HepG2 (cell line): Measurements from ENCODE around the gene PROC. TPM values are rescaled to one million over a fixed set of nuclear protein-coding genes. Genes with fewer than 3 reads are reported as not detected.

ENCODE experiments used
- CREB1 ChIP-seq, 2 experiments: fragments of 450-650 bp in 1 of 2; IDR thresholded peaks; 2 replicates each; pipeline ENCODE4 v1.6.1; 2016 to 2017; ENCODE audit warnings: control low read depth in 1 of 2, mild to moderate bottlenecking in 1 of 2, missing compliant biosample characterization in 1 of 2, missing genetic modification characterization in 1 of 2
- CTCF ChIP-seq: sonication (generic); formaldehyde crosslinking; IDR thresholded peaks from 2 replicates; pipeline ENCODE4 v1.5.0; 2020; ENCODE audit warnings: mild to moderate bottlenecking, missing genetic modification reagents, moderate library complexity
- HIVEP1 ChIP-seq: sonication (generic); formaldehyde crosslinking; IDR thresholded peaks from 2 replicates; pipeline ENCODE4 v1.4.0; 2020; ENCODE audit warnings: mild to moderate bottlenecking, missing genetic modification reagents
- IKZF1 ChIP-seq: fragments of 450-650 bp; IDR thresholded peaks from 2 replicates; pipeline ENCODE4 v1.7.1; 2016
- JUN ChIP-seq: sonication (generic); formaldehyde crosslinking; IDR thresholded peaks from 2 replicates; pipeline ENCODE4 v1.4.0; 2020; ENCODE audit warnings: mild to moderate bottlenecking, missing genetic modification reagents
- MYC ChIP-seq: sonication (generic); formaldehyde crosslinking; IDR thresholded peaks from 2 replicates; pipeline ENCODE4 v1.9.0; 2021; ENCODE audit warnings: missing genetic modification reagents, borderline replicate concordance
- MZF1 ChIP-seq: sonication (generic); formaldehyde crosslinking; IDR thresholded peaks from 2 replicates; pipeline ENCODE4 v1.8.1; 2023; ENCODE audit warnings: mild to moderate bottlenecking, missing genetic modification reagents, borderline replicate concordance
- NFKB2 ChIP-seq: sonication (generic); formaldehyde crosslinking; IDR thresholded peaks from 2 replicates; pipeline ENCODE4 v1.4.0; 2020; ENCODE audit warnings: missing genetic modification reagents, borderline replicate concordance
- RBFOX2 ChIP-seq: fragments of 200-400 bp; formaldehyde crosslinking; IDR thresholded peaks from 2 replicates; pipeline ENCODE4 v1.6.1; 2017; ENCODE audit warnings: low read depth, mild to moderate bottlenecking, low read length
- SRF ChIP-seq: IDR thresholded peaks from 2 replicates; pipeline ENCODE4 v1.6.1; 2011; ENCODE audit warnings: mild to moderate bottlenecking, low read depth, low read length, moderate library complexity
- SRSF9 ChIP-seq: fragments of 200-400 bp; formaldehyde crosslinking; IDR thresholded peaks from 2 replicates; pipeline ENCODE4 v1.6.1; 2018; ENCODE audit warnings: borderline replicate concordance, mild to moderate bottlenecking, low read depth, low read length; ENCODE audit not compliant: insufficient read depth, poor library complexity, severe bottlenecking
- TAF15 ChIP-seq: fragments of 200-400 bp; formaldehyde crosslinking; IDR thresholded peaks from one replicate; pipeline ENCODE4 v1.6.1; 2018; ENCODE audit warnings: mild to moderate bottlenecking, low read depth, low read length; ENCODE audit not compliant: poor library complexity, severe bottlenecking
- ZBTB3 ChIP-seq: sonication (generic); formaldehyde crosslinking; IDR thresholded peaks from 2 replicates; pipeline ENCODE4 v1.4.0; 2020; ENCODE audit warnings: low read depth, mild to moderate bottlenecking, moderate library complexity, missing genetic modification reagents, borderline replicate concordance
- ZKSCAN5 ChIP-seq: sonication (generic); formaldehyde crosslinking; IDR thresholded peaks from 2 replicates; pipeline ENCODE4 v1.5.1; 2020; ENCODE audit warnings: mild to moderate bottlenecking, missing genetic modification reagents
- ZNF232 ChIP-seq: sonication (generic); formaldehyde crosslinking; IDR thresholded peaks from 2 replicates; pipeline ENCODE4 v1.4.0; 2020; ENCODE audit warnings: missing genetic modification reagents, borderline replicate concordance
- ZNF547 ChIP-seq: sonication (generic); formaldehyde crosslinking; IDR thresholded peaks from 2 replicates; pipeline ENCODE4 v1.5.1; 2020; ENCODE audit warnings: mild to moderate bottlenecking, missing genetic modification reagents
- ZNF557 ChIP-seq: sonication (generic); formaldehyde crosslinking; IDR thresholded peaks from 2 replicates; pipeline ENCODE4 v1.4.0; 2020; ENCODE audit warnings: missing genetic modification reagents
- ZNF570 ChIP-seq: sonication (generic); formaldehyde crosslinking; IDR thresholded peaks from 2 replicates; pipeline ENCODE4 v1.4.0; 2020; ENCODE audit warnings: mild to moderate bottlenecking, missing genetic modification reagents, borderline replicate concordance
- ZNF615 ChIP-seq: sonication (generic); formaldehyde crosslinking; IDR thresholded peaks from 2 replicates; pipeline ENCODE4 v1.5.0; 2020; ENCODE audit warnings: mild to moderate bottlenecking, missing genetic modification reagents, borderline replicate concordance
- ZNF749 ChIP-seq: sonication (generic); formaldehyde crosslinking; IDR thresholded peaks from 2 replicates; pipeline ENCODE4 v1.8.0; 2022; ENCODE audit warnings: mild to moderate bottlenecking, missing genetic modification reagents, moderate library complexity, borderline replicate concordance
- ZNF775 ChIP-seq: sonication (generic); formaldehyde crosslinking; IDR thresholded peaks from 2 replicates; pipeline ENCODE4 v1.4.0; 2020; ENCODE audit warnings: missing genetic modification reagents, mild to moderate bottlenecking, moderate library complexity, borderline replicate concordance
- ZNF776 ChIP-seq: sonication (generic); formaldehyde crosslinking; IDR thresholded peaks from 2 replicates; pipeline ENCODE4 v1.4.0; 2020; ENCODE audit warnings: mild to moderate bottlenecking, missing genetic modification reagents
- polyA plus RNA-seq, 8 experiments: library from polyadenylated mRNA; depleted of rRNA in 3 of 8; stranded (reverse) in 7 of 8; unstranded in 1 of 8; fragments of >200 nt; fragmentation: Illumina TruSeq in 4 of 8; extraction: Trizol in 4 of 8; gene quantifications; 2 replicates each; pipeline versions ENCODE4 v1.2.1 to v1.2.3, GENCODE V29; 2011 to 2016; ENCODE audit warnings: low read depth in 4 of 8, missing spikeins in 1 of 8, mixed read lengths in 1 of 8; ENCODE audit not compliant: insufficient read depth in 1 of 8
- total RNA-seq, 5 experiments: library from RNA; depleted of rRNA; stranded (reverse); fragments of >200 nt; fragmentation: Illumina TruSeq; extraction: Trizol; gene quantifications; 2 replicates each; pipeline ENCODE4 v1.2.3, GENCODE V29; 2016; ENCODE audit warnings: low read depth in 1 of 5
- TF ChIP-seq, protein P1 (sequence below): sonication (generic); formaldehyde crosslinking; IDR thresholded peaks from 2 replicates; pipeline ENCODE4 v1.5.1; 2020; ENCODE audit warnings: missing genetic modification reagents, mild to moderate bottlenecking, borderline replicate concordance

The PROC gene
- total and polyA plus RNA-seq, 2 of the 13 experiments (the other 11 are each of a cell fraction or from before 2014, with no cell fraction given), result 134 to 185 TPM

GRCh38 chr2:127437781-127438726 is 19.8 kb downstream of the PROC start (continued):
- TF ChIP-seq ZNF232 (CRISPR knock-in tag), result peak; percentile 83
- TF ChIP-seq NFKB2, result peak; percentile 89; the same call in 1 of the 2 replicates
- TF ChIP-seq, protein P1, sequence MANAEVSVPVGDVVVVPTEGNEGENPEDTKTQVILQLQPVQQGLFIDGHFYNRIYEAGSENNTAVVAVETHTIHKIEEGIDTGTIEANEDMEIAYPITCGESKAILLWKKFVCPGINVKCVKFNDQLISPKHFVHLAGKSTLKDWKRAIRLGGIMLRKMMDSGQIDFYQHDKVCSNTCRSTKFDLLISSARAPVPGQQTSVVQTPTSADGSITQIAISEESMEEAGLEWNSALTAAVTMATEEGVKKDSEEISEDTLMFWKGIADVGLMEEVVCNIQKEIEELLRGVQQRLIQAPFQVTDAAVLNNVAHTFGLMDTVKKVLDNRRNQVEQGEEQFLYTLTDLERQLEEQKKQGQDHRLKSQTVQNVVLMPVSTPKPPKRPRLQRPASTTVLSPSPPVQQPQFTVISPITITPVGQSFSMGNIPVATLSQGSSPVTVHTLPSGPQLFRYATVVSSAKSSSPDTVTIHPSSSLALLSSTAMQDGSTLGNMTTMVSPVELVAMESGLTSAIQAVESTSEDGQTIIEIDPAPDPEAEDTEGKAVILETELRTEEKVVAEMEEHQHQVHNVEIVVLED, result peak; percentile 68; the same call in 1 of the 2 replicates
- TF ChIP-seq MYC (CRISPR knock-in tag), result peak; percentile 91
- TF ChIP-seq ZNF557 (CRISPR knock-in tag), result no peak
- no peak for TF ChIP-seq ZNF570 (CRISPR knock-in tag)
- TF ChIP-seq ZBTB3 (CRISPR knock-in tag), result 0 out of 2 replicates have a peak, but pooled peaks have one; percentile 83
- TF ChIP-seq IKZF1, result no peak
- peak; percentile 91 for TF ChIP-seq CTCF (CRISPR knock-in tag)
- TF ChIP-seq CREB1 (IDR thresholded peaks at IDR 0.05), result no peak
- TF ChIP-seq CREB1 (CRISPR knock-in tag; IDR thresholded peaks at IDR 0.05), result peak; percentile 73
- peak; percentile 60; the same call in 1 of the 2 replicates for TF ChIP-seq JUN (CRISPR knock-in tag)
- TF ChIP-seq ZNF776 (CRISPR knock-in tag), result no peak
- no peak for TF ChIP-seq TAF15
- 0 out of 2 replicates have a peak, but pooled peaks have one; percentile 16 for TF ChIP-seq SRF
- TF ChIP-seq SRSF9, result no peak
- 0 out of 2 replicates have a peak, but pooled peaks have one; percentile 43 for TF ChIP-seq HIVEP1
- TF ChIP-seq ZNF775, result peak; percentile 64; the same call in 1 of the 2 replicates
- TF ChIP-seq ZNF615 (CRISPR knock-in tag), result no peak
- TF ChIP-seq ZKSCAN5 (CRISPR knock-in tag), result no peak
- peak; percentile 91 for TF ChIP-seq ZNF547
- TF ChIP-seq ZNF749 (CRISPR knock-in tag), result no peak; the same call in 1 of the 2 replicates
- no peak; the same call in 1 of the 2 replicates for TF ChIP-seq MZF1
- TF ChIP-seq RBFOX2, result peak; percentile 72
